ENCODE results near the gene COQ8A.

DNA sequence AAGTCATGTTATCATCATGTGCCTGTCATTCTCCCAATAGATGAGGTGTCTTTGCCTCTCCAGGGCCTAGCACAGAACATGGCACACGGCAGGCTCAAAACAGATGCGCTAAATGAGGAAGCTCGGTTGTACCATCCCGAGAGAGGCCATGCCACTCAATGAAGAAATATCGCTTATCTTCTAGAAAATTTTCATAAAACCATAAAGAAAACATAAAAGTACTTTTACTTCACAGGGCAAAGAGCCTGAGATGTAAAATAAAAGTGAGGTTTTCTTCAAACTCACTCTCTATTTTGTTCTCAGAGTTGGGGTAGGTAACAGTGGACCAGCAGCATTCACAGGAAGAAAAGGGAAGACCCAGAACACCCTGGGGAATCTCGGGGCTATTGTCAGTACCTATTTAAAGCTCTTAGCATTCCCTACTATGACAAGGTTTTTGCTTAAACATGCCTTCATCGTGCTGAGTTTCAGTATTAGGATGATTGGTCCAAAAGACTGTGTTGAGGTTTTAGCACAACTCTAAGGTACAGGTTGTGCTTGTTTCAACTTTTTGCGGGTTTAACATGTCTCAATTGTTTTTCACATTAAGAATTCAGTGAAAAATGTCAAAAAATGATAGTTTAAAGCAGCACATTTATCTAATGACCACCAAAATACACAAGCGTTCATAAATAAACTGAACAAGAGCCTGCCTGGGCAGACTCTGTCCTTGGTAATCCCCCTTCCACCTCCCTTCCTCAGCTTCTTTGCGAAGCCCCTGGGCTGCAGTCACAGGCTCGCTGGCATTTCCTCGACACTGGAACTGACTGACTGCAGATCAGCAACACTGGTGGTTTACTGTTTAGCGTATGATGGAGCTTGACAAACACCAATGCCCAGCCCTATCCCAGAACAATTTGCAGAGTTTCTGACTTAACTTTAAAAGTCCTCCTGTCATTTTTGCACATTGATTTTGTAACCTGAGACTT, 55.6 kb downstream of the COQ8A start:
- TF ChIP-seq, protein P1, sequence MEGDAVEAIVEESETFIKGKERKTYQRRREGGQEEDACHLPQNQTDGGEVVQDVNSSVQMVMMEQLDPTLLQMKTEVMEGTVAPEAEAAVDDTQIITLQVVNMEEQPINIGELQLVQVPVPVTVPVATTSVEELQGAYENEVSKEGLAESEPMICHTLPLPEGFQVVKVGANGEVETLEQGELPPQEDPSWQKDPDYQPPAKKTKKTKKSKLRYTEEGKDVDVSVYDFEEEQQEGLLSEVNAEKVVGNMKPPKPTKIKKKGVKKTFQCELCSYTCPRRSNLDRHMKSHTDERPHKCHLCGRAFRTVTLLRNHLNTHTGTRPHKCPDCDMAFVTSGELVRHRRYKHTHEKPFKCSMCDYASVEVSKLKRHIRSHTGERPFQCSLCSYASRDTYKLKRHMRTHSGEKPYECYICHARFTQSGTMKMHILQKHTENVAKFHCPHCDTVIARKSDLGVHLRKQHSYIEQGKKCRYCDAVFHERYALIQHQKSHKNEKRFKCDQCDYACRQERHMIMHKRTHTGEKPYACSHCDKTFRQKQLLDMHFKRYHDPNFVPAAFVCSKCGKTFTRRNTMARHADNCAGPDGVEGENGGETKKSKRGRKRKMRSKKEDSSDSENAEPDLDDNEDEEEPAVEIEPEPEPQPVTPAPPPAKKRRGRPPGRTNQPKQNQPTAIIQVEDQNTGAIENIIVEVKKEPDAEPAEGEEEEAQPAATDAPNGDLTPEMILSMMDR (conservative IDR thresholded peaks at IDR 0.05 in 1 of 2, IDR thresholded peaks at IDR 0.05 in 1 of 2; ENCODE audit: extremely low read depth in 1 of 2, insufficient read depth in 1 of 2, low read depth in 1 of 2, low read length in 2 of 2) = no peak
- no peak for TF ChIP-seq EZH2 (IDR thresholded peaks at IDR 0.05; ENCODE audit: borderline replicate concordance, low read length)

Measured in mammary epithelial cell (primary cell).